ENCODE data around the gene DOK3.

DOK3 gene

DNA sequence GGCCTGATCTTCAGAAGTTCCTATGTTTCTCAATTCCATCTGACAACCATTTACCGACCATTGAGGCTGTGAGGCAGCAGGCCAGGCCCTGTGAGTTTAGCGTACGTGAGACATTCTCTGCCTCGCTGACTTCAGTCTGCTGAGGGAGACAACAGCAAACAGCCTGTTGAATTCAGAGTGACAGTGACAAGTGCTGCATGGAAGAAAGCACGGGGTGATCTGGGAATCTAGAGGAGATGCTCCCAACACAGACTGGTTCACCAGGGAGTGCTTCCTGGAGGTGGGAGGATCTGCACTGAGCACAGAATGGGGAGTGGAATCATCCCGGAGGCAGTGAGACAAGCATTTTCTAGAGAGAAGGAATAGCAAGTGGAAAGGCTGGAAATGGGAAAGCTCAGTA, 17.2 kb upstream of the DOK3 start:
- no peak for DNase-seq
- TF ChIP-seq POLR2A (IDR thresholded peaks at IDR 0.05; ENCODE audit: low read length) (no peak), GATA1 (IDR thresholded peaks at IDR 0.05; ENCODE audit: low read depth, low read length) (no peak)

DNA sequence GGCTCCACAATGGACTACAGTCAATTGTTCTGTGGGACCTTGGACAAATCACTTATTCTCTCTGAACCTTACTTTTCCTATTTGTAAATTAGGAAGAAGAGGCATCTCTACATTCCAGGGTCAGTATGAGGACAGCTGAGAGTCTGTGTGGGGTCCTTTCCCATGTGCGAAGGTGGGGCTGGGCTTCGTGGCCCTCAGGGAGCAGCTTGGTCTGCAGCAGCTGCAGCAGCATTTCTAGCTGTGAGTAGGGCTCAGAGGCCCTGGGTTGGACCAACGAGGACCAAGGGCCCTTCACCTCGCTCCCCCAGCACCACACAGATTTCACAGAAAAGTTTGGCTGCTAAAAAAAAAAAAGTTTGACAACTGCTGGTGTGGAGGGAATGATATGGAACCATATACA, 16.6 kb upstream of the DOK3 start:
- DNase-seq: no peak
- TF ChIP-seq POLR2A (IDR thresholded peaks at IDR 0.05; ENCODE audit: low read length) (no peak), GATA1 (IDR thresholded peaks at IDR 0.05; ENCODE audit: low read depth, low read length) (no peak)

DNA sequence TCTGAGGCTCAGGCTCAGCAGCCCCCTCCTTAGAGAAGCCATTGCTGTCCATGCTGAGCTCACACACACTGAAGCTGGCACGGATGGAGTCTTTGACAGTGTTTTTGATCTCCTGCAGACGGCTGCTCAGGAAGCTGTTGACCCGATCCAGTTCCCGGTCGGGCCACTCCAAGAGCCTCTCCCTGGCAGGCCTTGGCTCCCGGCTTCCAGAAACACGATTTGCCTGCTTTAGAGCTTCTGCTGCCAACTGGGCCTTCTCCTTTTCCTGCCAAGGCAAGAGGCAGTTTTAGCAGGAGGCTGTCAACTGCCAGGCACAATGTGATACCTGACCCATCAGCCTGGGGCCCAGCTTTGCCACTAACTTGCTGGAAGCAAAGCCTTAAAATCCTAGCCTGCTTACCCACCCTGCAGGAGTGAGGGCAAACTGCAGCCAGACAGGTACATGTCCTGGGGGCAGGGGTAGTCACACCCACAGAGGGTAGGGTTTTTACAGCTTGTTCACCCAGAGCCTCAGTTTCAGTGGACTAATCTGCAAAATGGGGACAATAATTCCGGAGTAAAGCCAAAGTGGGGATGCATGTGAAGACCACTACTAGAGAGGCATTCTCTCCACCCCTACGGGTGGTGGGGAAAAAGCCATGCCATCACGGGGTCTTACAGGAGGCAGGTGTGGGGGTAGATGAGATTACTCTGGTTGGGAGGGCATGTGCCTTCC, 15.5 kb upstream of the DOK3 start:
- DNase-seq: no peak
- TF ChIP-seq GATA1 (IDR thresholded peaks at IDR 0.05; ENCODE audit: low read depth, low read length) (no peak), POLR2A (IDR thresholded peaks at IDR 0.05; ENCODE audit: low read length) (no peak)

DNA sequence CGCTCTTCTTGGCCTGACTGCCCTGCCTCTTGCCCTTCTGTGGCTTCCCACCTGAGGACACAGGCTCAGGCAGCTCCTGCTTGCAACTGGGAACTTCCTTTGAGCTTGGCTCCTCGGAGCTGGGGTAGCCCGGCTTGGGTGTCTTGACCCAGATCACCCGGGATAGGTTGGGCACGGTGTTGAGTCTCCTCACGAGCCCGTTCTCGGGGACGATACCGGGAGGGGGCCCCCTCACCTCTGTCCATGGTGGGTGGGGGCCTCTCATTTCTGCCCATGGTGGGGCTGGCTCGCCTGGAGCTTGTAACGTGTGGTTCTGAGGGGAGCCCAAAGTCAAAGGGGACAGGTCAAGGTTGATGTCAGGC, 14.9 kb upstream of the DOK3 start:
- DNase-seq: no peak
- no peak for TF ChIP-seq GATA1 (IDR thresholded peaks at IDR 0.05; ENCODE audit: low read depth, low read length)
- TF ChIP-seq POLR2A (IDR thresholded peaks at IDR 0.05; ENCODE audit: low read length): no peak

DNA sequence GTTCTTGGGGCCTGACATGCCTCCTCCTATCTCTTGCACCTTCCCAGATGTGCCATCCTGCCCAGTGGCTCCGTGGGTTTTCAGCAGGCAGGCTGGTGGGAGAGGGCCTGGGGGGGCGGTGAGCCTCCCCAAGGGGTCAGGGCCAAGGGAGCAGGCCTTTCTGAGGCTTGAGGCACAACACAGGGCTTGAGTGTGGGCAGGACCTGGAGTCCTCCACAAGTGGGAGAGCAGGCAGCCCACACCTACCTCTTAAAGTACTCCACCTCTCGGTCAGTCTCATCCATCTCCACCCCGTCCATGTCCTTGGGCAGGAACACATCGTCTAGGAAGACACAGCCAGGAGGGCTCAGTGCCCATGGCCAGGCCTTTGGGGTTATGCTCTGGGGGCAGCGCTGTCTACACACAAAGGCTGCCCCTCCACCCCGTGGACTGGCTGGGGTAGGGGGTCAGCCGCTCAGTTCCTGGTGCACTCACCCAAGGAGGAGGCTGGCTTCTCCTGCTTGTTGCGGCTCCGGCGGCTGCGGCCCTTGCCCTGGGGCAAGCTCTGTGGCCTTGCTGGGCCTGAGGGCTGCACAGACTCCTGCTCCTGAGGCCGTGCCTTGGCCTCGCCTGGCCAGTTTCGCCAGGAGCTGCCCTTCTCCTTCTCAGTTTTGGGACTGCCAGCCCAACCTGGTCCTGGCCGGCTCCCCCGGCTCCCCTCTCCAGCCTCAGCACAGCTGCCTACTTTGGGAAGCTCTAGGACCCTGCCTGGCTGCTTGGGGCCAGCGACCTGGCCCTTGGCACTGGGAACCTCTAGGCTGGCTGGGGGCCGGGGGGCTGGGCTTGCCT, 14.3 kb upstream of the DOK3 start:
- no peak for DNase-seq
- TF ChIP-seq POLR2A (IDR thresholded peaks at IDR 0.05; ENCODE audit: low read length) (no peak), GATA1 (IDR thresholded peaks at IDR 0.05; ENCODE audit: low read depth, low read length) (no peak)

DNA sequence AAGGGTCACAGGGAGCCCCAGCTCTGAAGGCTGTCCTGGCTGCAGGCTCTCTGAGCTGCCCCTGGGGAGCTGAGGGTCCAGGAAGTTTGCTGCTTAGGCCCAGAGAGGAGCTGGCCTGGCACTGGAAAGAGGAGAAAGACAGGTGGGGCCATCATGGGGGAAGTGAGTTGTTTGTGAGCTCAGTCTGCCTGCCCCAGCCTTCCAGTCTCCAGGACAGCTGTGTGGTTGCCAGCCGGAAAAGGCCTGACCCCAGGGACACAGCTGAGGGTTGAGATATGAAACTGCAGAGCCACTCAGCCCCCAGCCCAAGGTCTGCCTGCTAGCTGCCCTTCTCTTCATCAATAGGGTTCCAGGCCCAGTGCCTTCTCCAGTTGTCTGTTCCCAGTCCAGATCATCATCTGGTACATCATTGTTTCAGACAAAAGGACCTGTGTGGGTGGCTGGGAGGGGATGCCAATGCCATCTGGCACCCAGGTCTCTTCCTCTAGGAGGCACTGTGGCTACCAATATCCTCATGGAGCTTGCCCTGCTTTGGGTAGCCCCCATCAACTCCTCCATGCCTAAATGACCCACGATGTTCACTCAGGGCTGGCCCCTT, 11.4 kb upstream of the DOK3 start:
- no peak for TF ChIP-seq POLR2A (IDR thresholded peaks at IDR 0.05; ENCODE audit: low read length)
- TF ChIP-seq GATA1 (IDR thresholded peaks at IDR 0.05; ENCODE audit: low read depth, low read length): no peak
- no peak for DNase-seq

DNA sequence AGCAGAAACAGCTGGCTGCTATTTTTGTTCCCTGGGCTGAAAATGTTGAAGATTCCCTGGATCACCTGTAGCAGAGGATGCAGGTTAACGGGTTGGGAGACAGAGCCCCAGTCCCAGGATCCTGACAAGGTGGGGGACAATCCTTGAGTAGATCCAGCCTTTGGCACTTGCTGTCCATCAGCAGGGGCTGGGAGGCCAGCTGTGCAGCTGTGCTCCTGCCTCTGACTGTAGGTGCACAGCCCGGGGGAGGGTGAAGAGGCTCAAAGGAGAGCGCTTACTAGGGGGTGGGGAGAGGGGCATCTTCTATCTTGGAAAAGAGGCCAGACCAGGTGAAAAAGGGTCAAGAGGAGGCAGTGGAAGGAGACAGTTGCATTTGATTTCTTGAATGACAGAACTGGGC, 10.6 kb upstream of the DOK3 start:
- TF ChIP-seq POLR2A (IDR thresholded peaks at IDR 0.05; ENCODE audit: low read length): no peak
- no peak for TF ChIP-seq GATA1 (IDR thresholded peaks at IDR 0.05; ENCODE audit: low read depth, low read length)
- DNase-seq: no peak

DNA sequence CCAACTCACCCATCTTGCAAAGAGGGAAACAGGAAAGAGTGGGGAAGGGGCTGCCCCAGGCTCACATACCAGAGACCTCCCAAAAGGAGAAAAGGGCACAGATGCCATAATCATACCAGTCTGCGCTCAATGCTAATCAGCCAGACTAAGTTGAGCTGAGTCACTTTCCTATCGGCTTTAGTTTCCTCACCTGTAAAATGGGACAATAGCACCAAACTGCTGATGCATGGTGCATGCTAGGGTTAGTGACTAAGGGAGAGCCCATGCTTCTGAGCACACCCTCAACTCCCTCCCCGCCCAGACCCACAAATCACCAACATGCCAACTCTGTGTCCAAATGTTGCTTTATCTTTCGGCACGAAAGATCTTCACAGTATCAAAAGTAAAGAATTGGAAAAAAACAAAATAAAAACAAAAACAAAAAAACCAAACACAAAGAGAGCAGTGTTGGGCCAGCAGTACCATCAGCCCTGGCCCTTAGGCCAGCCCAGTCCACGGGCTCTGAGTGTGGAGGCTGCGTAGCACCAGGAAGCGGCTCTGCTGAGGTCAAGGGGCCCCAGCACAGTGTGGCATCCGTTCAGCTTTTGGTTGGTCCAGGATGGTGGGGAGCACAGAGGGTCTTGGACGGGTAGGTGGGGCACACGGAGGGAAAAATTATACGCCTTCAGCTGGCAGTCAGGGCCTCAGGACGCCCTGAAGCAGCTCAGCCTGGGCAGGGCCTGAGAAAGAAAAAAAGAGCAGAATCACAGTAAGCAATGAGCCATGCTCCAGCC, 10.0 kb upstream of the DOK3 start:
- no peak for DNase-seq
- TF ChIP-seq GATA1 (IDR thresholded peaks at IDR 0.05; ENCODE audit: low read depth, low read length) (no peak), POLR2A (IDR thresholded peaks at IDR 0.05; ENCODE audit: low read length) (no peak)

DNA sequence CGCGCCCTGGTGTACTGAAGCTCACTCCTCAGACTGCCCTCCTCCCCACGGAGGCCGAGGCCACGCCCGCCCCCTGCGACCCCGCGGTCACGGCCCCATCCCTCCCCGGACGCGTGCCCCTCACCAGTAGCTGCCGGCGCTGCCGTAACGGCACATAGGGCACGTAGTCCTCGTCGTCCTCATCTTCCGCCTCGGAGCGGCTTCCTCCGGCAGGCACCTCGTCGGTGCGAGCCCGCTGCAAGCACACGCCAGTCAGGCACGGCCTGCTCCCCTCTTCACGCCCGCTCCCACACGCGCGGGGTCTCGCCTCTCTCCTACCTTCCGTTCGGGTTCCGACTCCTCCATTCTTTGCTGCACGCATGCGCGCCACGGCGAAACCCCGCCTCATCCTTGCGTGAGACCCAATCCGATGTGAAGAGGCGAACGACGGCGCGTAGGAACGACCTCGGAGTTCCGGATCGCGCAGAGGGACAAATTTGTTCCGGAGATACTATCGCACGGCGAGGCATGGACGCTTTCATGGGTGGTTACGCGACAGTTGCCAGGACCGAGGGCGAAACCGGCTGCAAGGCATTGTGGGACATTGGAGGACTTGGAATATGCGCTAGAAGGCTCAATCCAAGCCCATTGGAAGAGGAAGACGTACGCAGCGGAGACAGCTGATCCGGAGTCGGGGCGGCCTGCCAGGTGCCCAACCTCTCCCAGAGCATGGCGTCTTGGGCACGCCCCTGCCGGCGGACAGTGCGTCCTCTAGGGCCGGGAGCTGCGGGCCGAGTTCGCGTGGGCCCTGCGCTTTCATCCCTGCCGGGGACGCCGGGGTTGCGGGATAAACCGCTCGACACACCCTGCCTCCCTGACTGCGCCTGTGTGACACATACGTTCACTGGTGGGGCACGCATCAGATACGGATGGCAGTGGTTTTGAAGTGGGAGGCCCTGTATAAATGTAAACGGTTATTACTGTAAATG, 7.3 kb upstream of the DOK3 start, which contains the start of gene DDX41:
TSS of gene DDX41 (minus strand) at position 361 of the 968 bp plus-strand sequence. CDS start at position 345, 16 bp downstream.
- peak; percentile 50 for TF ChIP-seq GATA1 (IDR thresholded peaks at IDR 0.05; ENCODE audit: low read depth, low read length)
- TF ChIP-seq POLR2A (IDR thresholded peaks at IDR 0.05; ENCODE audit: low read length): peak; percentile 87
- DNase-seq: peak; percentile 99

DNA sequence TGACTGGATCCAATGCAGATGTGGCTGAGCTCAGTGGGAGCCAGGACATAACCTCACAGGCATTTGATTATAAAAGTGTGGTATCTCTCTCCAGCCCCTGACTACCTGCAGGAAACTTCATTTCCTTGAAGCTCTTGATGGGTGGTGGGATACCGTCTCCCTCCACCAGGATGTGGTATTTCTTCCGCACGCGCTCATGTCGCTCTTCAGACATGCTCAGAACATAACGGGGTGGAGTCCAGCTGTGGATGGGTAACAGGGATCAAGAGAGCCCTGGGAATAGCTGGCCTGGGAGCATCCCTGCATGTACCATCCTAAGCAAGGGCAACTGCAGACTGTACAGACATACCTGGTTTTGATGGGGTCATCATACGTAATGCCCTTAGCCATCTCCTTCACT, 6.0 kb upstream of the DOK3 start:
- TF ChIP-seq GATA1 (IDR thresholded peaks at IDR 0.05; ENCODE audit: low read depth, low read length): no peak
- no peak for TF ChIP-seq POLR2A (IDR thresholded peaks at IDR 0.05; ENCODE audit: low read length)
- DNase-seq: no peak

DNA sequence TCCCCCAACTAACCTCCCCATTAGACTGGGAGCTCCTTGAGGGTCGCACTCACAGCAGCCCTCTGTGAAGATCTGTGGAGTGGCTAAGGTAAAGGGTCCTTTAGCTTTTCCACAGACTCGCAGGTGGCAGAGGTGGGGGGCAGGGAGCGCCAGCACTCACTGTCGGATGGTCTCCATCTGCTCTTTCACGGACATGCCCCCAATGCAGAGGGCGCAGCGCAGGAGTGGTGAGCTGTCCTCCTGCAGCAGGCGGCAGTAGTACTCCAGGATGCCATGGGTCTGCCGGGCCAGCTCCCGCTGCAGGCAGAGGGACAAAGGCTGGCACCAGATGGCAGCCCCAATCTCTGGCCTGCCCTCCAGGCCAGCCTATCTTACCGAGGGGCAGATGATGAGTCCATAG, 4.9 kb upstream of the DOK3 start:
- TF ChIP-seq GATA1 (IDR thresholded peaks at IDR 0.05; ENCODE audit: low read depth, low read length) (no peak), POLR2A (IDR thresholded peaks at IDR 0.05; ENCODE audit: low read length) (no peak)
- DNase-seq: no peak

DNA sequence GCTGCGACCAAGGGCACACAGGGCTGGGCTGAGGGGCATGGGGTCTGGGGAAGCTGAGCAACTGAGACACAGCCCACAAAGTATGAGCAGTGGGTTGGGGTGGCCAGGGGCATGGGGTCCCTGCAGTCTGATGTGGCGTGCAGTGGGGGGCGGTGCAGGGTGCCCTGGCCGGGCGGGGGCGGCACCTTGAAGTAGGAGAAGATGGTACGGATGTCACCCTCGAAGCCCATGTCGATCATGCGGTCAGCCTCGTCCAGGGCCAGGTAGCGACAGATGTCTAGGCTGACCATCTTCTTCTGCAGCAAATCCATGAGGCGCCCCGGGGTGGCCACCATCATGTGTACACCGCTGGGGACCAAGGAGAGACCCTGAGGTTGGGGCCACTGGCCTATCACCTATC, 3.9 kb upstream of the DOK3 start:
- no peak for DNase-seq
- TF ChIP-seq POLR2A (IDR thresholded peaks at IDR 0.05; ENCODE audit: low read length): no peak

Measured in erythroblast (primary cell).